HL-60 (cell line): ENCODE results near the gene METTL2B.

Source experiments
- DNase-seq, 2 experiments: peaks; one replicate each; pipeline ENCODE4 v3.0.0-alpha.2; 2010 to 2020; ENCODE audit warnings: low read depth in 1 of 2, low spot score in 1 of 2
- H3K27ac ChIP-seq: fragments of 250-450 bp; sonication (Bioruptor Pico); replicated peaks from 2 replicates; pipeline ENCODE4 v1.5.1; 2020; ENCODE audit warnings: mild to moderate bottlenecking, moderate library complexity
- H3K27me3 ChIP-seq: fragments of 250-450 bp; sonication (Bioruptor Pico); 2 replicates; pipeline ENCODE4 v1.5.1; 2021; ENCODE audit warnings: mild to moderate bottlenecking, moderate library complexity; ENCODE audit not compliant: insufficient read depth, poor library complexity, severe bottlenecking
- H3K4me3 ChIP-seq: replicated peaks from 2 replicates; pipeline ENCODE4 v1.5.1; 2011; ENCODE audit warnings: mild to moderate bottlenecking, control low read depth, low read length; ENCODE audit not compliant: insufficient read depth
- GABPA ChIP-seq: IDR thresholded peaks from 2 replicates; pipeline ENCODE4 v1.6.1; 2012; ENCODE audit warnings: low read depth
- POLR2AphosphoS5 ChIP-seq: IDR thresholded peaks from 2 replicates; pipeline ENCODE4 v1.6.1; 2012; ENCODE audit warnings: low read depth
- SPI1 ChIP-seq: IDR thresholded peaks from 2 replicates; pipeline ENCODE4 v1.6.1; 2012; ENCODE audit warnings: low read depth, mild to moderate bottlenecking, borderline replicate concordance
- TF ChIP-seq, protein P1 (sequence below): IDR thresholded peaks from one replicate; pipeline ENCODE4 v1.5.1; 2011; ENCODE audit warnings: low read length, control low read depth, inconsistent platforms; ENCODE audit not compliant: insufficient read depth
- TF ChIP-seq, protein P2 (sequence below): IDR thresholded peaks from 2 replicates; pipeline ENCODE4 v1.6.1; 2012; ENCODE audit warnings: low read depth; ENCODE audit not compliant: insufficient replicate concordance

The METTL2B gene

DNA sequence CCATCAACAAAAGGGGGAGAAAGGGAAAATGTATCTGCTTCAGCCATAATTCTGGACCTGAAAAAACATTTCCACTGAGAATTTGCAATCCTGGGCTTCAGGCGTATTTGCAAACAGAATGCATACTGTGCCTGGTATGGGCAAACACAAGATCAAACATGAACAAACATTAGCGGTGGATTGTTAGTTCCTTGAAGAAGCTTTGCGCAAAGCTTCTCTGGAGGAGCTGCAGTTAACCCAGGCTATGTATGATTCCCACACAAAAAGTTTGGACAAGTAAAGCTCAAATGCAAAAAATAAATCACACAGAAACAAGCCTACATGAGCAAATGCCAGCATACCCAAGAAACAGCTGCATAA lies 41.2 kb upstream of the METTL2B start:
- TF ChIP-seq, protein P1, sequence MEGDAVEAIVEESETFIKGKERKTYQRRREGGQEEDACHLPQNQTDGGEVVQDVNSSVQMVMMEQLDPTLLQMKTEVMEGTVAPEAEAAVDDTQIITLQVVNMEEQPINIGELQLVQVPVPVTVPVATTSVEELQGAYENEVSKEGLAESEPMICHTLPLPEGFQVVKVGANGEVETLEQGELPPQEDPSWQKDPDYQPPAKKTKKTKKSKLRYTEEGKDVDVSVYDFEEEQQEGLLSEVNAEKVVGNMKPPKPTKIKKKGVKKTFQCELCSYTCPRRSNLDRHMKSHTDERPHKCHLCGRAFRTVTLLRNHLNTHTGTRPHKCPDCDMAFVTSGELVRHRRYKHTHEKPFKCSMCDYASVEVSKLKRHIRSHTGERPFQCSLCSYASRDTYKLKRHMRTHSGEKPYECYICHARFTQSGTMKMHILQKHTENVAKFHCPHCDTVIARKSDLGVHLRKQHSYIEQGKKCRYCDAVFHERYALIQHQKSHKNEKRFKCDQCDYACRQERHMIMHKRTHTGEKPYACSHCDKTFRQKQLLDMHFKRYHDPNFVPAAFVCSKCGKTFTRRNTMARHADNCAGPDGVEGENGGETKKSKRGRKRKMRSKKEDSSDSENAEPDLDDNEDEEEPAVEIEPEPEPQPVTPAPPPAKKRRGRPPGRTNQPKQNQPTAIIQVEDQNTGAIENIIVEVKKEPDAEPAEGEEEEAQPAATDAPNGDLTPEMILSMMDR, result no peak
- TF ChIP-seq SPI1 (no peak), GABPA (no peak), POLR2AphosphoS5 (no peak)
- TF ChIP-seq, protein P2, sequence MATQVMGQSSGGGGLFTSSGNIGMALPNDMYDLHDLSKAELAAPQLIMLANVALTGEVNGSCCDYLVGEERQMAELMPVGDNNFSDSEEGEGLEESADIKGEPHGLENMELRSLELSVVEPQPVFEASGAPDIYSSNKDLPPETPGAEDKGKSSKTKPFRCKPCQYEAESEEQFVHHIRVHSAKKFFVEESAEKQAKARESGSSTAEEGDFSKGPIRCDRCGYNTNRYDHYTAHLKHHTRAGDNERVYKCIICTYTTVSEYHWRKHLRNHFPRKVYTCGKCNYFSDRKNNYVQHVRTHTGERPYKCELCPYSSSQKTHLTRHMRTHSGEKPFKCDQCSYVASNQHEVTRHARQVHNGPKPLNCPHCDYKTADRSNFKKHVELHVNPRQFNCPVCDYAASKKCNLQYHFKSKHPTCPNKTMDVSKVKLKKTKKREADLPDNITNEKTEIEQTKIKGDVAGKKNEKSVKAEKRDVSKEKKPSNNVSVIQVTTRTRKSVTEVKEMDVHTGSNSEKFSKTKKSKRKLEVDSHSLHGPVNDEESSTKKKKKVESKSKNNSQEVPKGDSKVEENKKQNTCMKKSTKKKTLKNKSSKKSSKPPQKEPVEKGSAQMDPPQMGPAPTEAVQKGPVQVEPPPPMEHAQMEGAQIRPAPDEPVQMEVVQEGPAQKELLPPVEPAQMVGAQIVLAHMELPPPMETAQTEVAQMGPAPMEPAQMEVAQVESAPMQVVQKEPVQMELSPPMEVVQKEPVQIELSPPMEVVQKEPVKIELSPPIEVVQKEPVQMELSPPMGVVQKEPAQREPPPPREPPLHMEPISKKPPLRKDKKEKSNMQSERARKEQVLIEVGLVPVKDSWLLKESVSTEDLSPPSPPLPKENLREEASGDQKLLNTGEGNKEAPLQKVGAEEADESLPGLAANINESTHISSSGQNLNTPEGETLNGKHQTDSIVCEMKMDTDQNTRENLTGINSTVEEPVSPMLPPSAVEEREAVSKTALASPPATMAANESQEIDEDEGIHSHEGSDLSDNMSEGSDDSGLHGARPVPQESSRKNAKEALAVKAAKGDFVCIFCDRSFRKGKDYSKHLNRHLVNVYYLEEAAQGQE, result no peak
- H3K27ac ChIP-seq, result no peak overlapping the region
- DNase-seq, result no peak

DNA sequence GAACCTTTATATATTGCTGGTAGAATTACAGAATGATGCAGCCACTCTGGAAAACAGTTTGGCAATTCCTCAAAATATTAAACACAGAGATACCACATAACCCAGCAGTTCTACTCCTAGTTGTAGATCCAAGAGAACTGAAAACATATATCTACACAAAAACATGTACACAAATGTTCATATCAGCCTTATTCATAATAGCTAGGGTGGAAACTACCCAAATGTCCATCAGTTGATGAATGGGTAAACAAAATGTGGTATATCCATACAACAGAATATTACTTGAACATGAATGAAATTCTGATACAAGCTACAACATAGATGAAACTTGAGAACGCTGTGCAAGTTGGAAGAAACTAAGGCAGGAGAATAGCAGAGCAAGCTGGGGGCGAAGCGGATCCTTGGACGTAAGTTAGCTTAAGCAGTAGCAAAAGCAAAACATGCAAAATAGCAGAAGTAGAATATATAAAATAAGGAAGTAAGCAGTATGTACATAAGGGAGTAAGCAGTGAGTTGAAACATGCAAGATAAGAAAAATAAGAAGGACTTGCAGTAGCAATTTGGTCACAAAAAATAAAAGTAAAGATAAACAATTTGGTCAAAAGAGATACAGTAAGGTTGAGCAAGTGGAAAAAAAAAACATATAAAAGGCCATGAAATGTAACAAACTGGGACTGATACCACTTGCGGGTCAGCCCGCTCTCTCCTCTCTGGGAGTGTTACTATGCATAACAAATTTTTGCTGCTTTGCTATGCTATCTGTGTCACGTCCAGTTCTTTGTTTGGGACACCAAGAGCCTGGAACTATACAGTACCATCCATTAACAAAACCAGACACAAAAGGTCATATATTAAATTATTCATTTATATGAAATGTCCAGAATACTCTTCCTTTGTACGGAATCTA lies 38.9 kb upstream of the METTL2B start:
- Histone ChIP-seq H3K27me3 (no peaks in the 10 kb centered on the region), H3K27ac (peak overlapping the region; percentile 66), H3K4me3 (no peak overlapping the region)
- TF ChIP-seq, protein P1, result no peak
- TF ChIP-seq GABPA (no peak), POLR2AphosphoS5 (no peak), SPI1 (peak; percentile 63; the same call in 1 of the 2 replicates)
- TF ChIP-seq, protein P2, result no peak
- DNase-seq, result peak in 1 of 2 experiments; percentile 67

More for the DNA sequence above, 41.2 kb upstream of the METTL2B start:
- Histone ChIP-seq H3K27me3 (no peaks in the 10 kb centered on the region), H3K4me3 (no peak overlapping the region)

DNA sequence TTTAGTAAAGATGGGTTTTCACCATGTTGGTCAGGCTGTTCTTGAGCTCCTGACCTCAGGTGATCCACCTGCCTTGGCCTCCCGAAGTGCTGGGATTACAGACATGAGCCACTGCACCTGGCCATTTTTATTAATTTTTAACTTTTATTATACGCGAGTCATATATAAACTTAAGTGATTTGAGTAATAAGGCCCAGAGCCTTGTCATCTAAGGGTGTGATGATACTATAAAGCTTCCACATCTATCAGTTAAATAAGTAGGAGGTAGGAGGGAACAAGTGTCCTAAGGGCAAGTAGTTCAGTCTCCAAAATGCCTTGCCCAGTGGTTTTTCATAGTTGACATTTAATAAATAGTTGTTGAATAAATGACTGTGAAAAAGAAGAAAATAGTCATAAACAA lies 34.2 kb upstream of the METTL2B start:
- no peak for DNase-seq
- no peak overlapping the region for H3K27ac ChIP-seq

More for the DNA sequence above, 34.2 kb upstream of the METTL2B start:
- TF ChIP-seq GABPA, result no peak
- no peak for TF ChIP-seq SPI1
- TF ChIP-seq, protein P1, result no peak
- TF ChIP-seq POLR2AphosphoS5, result no peak
- TF ChIP-seq, protein P2, result no peak
- Histone ChIP-seq H3K4me3 (no peak overlapping the region), H3K27me3 (no peaks in the 10 kb centered on the region)
